RCC 7860 (cell line): Measurements from ENCODE around the gene GMEB2.
"Not testable (repeated sequence)": the region's sequence is repeated elsewhere in the genome, so short reads cannot be mapped to it uniquely, and the experiment has no call there.

Source experiments
- DNase-seq: peaks from one replicate; pipeline ENCODE4 v3.0.0-alpha.2; 2015; ENCODE audit warnings: low spot score
- FAIRE-seq: peaks from 2 replicates; lab custom pipeline; 2012; peaks lifted over from hg19 to GRCh38; lab: Jason Lieb, UNC

GMEB2 gene

DNA sequence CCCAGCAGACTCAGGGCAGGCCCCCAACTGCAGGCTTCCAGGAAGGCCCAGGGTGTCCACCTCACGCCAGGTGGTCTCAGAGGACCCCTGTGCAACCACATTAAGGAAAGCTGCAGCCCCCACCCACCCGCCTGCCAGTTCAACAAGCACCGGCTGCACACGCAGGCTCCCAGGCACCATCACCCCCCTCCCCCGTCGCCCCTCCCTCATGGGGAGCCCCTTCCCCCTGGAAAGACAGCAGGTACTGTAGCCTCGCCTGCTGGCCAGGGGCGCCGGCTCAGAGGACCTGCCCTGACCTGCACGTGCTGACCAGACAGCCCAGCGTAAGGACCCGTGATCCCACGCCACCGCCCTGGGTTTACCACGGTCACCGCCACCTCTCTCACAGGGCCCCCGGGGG lies 13.8 kb upstream of the GMEB2 start:
- not testable (repeated sequence) for FAIRE-seq

DNA sequence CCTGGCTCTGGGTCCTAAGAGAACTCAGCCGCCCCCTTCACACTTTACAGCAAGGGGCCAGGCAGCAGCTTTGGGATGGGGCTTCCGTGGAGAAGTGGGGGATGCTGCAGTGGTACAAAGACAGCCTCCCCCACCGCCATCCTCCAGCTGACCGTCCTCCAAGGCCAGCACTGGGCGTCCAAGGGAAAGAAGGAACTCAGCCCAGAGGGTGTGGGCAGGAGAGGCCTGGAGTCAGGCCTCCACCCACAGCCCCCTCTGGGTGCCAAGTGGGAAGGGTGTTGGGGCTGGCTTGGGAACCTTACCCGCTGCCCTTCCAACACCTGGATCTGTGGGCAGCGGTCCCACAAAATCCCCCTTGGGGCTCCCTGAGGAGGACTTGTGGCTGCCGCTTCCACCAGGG lies 13.2 kb upstream of the GMEB2 start:
- DNase-seq: no peak
- no peak for FAIRE-seq

More for the DNA sequence above, 13.8 kb upstream of the GMEB2 start:
- DNase-seq: not testable (repeated sequence)

DNA sequence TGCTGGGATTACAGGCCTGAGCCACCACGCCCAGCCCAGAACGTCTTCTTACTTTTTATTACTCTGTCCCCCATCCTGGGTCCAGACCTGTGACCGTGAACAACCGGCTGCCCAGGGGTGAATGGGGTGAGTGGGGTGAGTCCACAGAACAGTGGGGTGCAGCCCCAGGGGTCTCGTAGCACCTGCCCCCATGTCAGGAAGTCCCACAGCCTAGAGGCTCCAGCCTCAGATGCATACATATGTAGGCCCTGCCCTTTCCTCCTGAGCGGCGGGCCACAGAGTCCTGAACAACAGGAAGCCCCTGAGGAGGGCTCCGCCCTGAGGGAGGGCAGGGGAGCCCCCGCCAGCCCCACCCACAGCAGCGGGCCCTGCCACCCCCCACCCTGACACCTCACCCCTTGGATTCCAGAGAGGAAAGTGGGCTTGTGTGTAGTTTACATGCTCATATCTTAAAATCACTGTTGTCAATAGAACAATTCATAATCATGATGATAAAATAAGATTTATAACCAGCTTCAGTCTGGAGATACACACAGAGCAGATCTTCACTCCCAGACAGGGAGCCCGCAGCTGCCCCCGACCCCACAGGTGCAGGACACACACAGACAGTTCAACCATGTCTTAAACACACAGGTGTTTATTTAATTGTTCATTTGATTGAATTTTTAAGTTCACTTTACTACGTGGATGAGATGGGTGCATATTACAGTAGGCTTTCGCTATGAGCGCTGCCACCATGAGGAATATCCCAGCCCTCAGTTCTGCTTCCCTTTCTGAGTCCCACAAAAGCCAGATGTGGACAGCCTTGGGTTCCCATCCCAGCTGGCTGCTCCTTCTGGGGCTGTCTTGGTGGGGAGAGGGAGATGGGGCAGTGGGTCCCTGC lies 12.4 kb upstream of the GMEB2 start:
- FAIRE-seq (no peak), DNase-seq (no peak)

DNA sequence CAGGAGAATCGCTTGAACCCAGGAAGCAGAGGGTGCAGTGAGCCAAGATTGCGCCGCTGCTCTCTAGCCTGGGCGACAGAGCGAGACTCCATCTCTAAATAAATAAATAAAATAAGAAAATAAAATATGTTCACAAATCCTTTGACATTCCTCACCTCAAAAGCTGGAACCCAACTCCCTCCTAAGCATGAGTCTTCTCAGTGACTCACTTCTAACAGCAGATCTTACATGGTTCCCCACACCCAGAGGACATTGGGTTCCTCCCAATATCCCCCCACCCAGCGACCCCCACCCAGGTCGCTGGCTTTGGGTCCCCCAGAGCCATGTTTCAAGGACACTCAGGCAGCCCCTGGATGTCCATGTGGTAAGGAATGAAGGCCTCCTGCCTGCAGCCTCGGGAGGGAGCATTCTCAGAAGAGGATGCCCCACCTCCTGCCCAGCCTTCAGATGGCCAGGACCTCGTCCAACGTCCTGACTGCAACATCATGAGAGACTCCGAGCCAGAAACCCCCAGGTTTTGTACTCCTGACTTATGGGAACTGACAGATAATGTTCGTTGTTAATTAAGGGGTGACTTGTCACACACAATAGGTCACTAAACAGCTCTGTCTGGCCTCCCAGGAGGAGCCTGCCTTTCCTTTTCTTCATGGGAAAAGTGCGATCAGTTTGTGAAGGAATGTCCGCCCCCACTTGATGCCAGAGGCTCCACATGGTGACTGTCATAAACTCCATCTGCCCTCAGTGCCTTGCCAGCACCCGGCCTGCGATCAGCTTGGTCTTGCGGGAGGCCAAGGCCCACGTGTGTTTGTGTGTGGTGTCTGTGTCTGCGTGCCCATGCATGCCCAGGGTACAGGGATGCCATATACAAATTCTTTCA lies 10.1 kb upstream of the GMEB2 start:
- no peak for FAIRE-seq

DNA sequence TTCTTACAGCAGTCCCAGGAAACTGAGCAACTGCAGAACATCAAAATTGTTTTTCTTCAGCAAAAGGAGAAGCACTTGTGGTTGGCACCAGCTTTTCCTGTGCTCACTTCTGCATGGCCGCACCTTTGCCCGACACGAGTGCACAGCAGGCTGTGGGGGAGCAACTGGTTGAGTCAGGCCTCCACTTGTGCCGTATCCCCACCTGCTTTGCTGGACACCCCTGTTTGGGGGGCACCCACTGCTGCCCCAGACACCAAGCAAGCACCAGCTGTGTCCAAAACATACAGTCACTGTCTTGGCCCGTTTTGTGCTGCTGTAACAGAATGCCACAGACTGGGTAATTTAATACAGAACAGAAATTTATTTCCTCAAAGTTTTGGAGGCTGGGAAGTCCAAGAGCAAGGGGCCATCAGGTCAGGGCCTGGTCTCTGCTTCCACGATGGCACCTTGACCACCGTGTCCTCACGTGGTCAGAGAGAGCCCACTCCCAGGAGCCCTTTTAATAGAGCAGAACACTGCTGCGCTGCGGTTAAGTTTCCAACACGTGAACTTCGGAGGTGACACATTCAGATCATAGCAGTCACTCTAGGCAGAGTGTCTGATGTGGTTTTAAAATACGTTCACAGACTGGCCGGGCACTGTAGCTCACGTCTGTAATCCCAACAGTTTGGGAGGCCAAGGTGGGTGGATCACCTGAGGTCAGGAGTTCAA lies 8.7 kb upstream of the GMEB2 start:
- peak; percentile 27 for DNase-seq
- no peak for FAIRE-seq

More for the DNA sequence above, 10.1 kb upstream of the GMEB2 start:
- no peak for DNase-seq

DNA sequence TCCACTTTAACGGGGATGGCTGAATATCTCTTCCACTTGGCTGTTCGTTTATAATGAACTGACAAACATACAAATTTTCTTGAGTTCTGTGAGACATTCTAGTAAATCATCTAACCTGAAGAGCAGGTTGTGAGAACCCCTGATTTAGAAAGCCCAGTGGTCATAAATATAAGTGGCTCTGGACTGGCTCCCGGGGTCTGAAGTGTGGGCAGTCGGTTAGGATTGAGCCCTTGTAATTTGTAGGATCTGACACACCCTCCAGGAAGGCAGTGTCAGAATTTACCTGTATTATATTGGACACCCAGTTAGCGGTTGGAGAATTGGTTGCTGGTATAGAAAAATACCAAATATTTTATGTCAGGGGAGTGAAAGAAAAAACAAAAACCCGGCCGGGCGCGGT lies 6.8 kb upstream of the GMEB2 start:
- FAIRE-seq (no peak), DNase-seq (no peak)

DNA sequence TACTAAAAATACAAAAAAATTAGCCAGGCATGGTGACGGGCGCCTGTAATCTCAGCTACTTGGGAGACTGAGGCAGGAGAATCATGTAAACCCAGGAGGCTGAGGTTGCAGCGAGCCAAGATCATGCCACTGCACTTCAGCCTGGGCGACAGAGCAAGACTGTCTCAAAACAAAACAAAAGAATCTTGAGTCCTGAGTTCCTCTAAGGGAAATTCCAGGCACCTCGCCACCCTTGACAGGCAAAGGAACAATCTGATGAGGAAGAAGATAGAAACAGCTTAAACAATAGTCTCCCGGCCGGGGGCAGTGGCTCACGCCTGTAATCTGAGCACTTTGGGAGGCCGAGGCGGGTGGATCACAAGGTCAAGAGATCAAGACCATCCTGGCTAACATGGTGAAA lies 4.5 kb upstream of the GMEB2 start:
- DNase-seq, FAIRE-seq: not testable (repeated sequence)

DNA sequence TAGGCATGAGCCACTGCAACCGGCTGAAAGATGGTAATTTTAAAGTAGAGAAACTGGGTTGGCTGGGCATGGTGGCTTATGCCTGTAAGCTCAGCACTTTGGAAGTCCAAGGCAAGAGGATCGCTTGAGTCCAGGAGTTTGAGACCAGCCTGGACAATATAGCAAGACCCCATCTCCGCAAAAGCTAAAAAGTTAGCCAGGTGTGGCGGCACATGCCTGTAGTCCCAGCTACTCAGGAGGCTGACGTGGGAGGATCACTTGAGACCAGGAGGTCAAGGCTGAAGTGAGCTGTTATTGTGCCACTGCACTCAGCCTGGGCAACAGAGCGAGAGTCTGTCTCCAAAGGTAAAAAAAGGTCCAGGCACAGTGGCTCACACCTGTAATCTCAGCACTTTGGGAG lies 4.1 kb upstream of the GMEB2 start:
- FAIRE-seq, DNase-seq: not testable (repeated sequence)

DNA sequence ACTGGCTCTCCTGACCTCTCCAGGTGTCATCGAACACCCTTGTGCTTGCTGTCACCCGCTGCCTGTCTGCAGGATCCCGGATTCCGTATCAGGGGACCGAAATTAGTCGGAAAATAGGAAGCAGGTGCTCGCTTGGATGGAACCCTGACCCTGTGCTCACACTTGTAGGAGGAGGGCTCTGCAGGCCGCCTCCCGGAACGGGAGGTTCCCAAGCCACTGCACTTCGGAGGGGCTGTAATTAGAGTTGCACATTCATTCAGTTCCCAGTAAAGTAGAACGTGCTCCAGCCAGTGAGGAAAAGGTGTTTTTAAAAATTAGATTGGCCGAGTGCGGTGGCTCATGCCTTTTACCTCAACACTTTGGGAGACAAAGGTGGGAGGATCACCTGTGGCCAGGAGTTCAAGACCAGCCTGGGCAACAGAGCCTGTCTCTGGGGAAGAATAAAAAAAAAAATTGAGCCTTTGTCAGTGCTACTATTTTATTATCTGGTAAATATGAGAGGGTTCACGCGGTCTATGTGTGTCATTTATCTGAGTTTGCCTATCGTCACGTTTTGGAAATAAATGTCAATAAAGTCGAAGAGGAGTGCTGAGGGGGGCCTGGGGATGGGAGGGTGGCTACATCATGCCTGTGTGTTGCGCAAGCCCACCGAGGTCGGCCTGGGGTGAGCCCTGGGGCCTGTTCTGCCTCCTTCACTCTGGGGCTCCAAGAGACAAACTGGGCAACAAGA lies 1.5 kb upstream of the GMEB2 start:
- FAIRE-seq: no peak

DNA sequence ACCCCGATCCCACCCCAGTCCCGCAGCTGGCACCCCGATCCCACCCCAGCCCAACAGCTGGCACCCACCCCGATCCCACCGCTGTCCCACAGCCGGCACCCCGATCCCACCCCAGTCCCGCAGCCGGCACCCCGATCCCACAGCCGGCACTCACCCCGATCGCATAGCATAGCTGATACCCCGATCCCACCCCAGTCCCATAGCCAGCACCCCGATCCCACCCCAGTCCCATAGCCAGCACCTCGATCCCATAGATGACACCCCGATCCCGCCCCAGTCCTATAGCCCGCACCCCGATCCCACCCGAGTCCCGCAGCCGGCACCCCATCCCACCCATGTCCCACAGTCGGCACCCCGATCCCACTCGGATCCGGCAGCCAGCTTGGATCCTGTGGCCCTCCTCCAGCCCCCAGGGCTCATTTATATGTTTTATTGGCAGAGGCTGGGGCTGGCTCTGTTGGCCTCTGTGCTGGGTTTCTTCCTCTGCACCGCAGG lies 897 bp upstream of the GMEB2 start:
- no peak for FAIRE-seq
- DNase-seq: no peak

More for the DNA sequence above, 1.5 kb upstream of the GMEB2 start:
- peak; percentile 77 for DNase-seq

DNA sequence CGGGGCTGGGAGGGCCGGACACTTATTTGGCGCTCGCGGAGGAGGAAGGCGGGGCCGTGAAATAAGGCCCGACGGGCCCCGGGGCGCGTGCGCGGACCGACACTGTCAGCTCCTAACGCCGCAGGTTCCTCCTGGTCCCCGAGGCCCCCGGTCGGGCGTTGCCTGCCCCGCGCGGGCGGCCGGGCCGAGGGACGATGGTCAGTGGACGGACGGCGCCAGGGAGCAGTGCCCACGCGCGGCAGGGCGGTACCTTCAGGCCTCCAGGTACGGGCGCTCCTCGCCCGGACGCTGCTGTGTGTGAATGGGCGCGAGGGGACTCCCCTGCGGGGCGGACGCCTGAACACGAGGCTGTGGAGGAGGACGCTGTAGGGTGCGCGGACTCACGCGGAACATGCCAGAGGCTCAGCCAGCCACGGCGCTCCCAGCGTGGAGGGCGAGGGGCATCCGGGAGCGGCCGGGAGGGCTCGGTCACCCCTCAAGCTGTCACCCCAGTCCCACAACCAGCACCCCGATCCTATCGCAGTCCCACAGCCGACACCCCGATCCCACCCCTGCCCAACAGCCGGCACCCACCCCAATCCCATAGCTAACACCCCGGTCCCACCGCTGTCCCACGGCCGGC lies 339 bp upstream of the GMEB2 start:
- DNase-seq (peak; percentile 88), FAIRE-seq (no peak)

DNA sequence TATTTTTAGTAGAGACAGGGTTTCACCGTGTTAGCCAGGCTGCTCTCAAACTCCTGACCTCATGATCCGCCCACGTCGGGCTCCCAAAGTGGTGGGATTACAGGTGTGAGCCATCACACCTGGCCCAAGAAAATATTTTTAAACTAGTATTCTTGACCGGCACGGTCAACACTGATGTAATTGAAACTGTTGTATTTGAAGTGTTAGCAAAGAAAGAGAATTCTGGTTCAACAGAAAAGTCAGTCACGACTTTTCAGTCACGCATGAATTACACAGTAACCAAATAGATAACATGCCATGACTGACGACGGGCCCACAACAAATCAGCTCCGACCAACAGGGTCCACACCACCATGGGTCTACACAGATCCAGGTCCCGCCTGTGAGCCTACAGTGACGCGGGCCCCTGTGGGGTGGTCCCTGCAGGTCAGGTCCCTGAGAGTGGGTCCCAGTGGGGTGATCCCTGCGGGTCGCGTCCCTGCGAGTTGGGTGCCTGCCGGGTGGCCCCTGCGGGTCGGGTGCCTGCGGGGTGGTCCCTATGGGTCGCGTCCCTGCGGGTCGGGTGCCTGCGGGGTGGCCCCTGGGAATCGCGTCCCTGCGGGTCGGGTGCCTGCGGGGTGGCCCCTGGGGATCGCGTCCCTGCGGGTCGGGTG lies 1.0 kb downstream of the GMEB2 start:
- no peak for FAIRE-seq
- peak; percentile 28 for DNase-seq

DNA sequence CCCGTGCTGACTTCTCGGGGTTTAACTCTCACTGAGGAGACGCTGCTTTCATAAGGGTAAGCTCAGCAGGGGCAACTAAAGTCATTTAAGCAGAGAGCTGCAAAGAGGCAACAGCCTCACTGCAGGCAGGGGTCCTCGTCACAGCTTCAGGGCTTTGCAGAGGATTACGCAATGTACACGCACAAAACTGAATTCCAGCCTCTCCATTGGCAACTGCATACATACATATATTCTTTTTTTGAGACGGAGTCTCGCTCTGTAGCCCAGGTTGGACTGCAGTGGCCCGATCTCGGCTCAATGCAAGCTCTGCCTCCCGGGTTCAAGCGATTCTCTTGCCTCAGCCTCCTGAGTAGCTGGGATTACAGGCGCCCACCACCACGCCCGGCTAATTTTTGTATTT lies 2.4 kb downstream of the GMEB2 start:
- no peak for DNase-seq
- FAIRE-seq: no peak

DNA sequence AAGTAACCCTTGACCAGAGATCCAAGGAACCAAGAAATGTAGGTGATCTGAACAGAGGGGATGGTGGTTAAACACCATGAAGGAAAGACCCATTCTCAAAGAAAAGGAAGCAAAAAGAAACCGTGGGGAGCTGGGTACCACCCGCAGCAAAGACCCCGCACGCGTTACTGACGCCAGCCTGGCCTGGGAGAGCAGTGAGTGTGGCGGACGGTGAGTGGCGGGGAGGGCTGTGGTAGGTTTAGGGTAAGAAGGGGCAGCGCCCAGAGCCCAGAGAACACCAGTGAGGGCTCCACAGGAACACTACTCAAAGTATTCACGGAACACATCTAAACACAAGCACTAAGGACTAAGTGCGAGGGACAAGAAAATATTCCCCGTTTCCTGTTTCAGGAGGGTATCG lies 4.2 kb downstream of the GMEB2 start:
- DNase-seq: no peak
- FAIRE-seq: no peak

DNA sequence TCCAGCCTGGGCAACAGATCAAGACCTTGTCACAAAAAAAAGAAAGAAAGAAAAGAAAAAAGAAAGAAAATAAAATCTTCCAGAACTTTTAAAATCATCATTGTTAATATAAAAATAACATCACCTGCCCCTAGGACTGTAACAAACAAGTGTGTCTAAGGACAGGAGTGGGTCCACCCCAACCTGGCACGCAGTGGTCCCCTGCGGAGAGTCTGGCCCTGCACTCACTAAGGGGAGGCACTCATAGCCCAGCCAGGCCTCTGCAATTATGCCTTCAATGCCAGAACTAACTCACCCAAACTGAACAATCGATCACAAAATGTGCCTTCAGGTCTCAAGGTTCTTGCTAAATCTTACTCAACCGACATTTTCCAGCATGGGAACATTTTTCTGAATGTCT lies 4.8 kb downstream of the GMEB2 start:
- no peak for DNase-seq
- FAIRE-seq: no peak

DNA sequence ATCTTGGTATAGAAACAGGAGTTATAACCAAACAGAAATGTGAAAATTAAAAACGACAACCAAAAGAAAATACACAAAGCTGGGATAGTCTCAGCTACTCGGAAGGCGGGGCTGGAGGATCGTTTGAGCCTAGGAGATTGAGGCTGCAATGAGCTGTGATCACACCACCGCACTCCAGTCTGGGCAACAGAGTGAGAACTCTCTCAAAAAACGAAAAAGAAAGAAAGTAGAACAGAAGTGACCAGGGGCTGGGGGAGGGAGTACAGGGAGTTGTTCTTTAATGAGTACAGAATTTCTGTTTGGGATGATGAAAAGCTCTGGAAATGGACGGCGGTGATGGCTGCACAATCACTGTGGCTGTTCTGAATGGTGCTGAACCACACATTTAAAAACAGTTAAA lies 5.9 kb downstream of the GMEB2 start:
- DNase-seq (no peak), FAIRE-seq (no peak)

DNA sequence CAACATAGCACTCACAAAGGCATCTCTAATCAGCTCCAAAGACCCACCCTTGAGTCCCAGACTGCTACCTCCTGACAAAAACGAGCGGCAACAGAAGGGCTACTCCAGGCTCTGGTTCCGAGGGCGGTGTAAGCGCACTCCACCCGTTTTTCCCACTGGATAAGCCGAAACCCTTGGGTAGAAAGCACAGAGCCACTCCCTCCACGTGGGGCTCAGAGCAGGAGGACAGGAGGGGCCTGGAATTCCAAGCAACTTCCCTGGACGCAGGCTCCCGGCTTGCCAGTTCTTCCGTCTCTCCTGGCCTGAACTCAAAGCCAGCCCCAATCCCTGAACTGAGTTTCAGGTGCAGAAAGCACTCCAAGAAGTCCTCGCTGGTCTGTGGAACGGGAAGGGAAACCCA lies 7.4 kb downstream of the GMEB2 start:
- DNase-seq: no peak
- no peak for FAIRE-seq

DNA sequence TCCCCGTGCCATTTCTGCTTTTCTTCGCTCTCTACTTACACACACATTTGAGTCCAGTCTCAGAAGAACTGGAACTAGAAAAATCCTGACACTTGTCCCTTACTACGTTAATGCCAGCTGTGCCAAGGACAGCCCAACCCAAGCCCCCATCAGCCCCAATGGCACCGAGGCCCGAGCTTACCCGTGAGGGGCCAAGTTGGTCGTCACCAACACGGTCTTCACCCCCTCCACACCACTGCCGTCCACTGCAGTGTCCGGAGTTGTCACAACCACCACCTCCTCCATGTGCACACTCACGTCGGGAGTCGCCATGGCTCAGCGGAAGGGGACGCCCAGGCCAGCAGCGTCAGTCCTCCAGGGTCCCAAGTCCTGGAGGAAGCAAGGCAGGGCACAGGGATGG lies 7.8 kb downstream of the GMEB2 start:
- FAIRE-seq (no peak), DNase-seq (no peak)

DNA sequence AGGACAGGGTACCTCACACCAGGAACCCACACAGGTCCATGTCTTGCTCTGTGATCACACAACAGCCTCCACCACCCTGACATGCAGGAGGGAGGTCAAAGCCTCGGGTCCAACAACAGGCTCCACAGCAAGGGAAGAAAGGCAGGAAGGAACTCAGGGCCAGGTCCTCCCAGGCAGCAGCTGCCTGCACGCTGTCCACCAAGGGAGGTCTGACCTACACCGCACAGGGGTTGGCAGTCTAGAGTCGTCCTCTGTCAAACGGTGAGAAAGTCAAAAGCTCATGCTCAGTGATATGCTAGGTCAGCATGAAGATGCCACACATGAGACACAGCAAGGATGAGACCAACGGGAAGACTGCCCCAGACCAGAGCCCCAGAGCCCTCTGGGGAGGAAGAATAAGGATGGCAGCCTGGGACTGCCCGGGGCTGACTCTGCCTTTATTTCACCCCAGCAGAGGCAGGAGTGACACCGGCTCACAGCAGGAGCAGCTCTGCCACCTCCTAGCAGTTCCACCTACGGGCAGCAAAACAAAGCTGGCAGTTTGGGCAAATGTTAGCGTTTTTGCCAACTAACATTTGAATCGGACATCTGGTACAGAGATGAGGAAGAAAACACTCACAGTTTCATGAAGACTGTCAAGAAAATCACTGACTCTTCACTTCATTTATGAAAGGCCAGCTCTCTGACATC lies 8.5 kb downstream of the GMEB2 start:
- no peak for FAIRE-seq

More for the DNA sequence above, 8.5 kb downstream of the GMEB2 start:
- no peak for DNase-seq
